Esophagus squamous epithelium (tissue), 4 donors: Measurements from ENCODE around the gene STAG1.

Experiments used
- POLR2A ChIP-seq, 4 donors: fragments of 450-650 bp; IDR thresholded peaks; one replicate each; pipeline ENCODE4 v1.6.1; 2017; ENCODE audit warnings: antibody characterized with exemption in 4 of 4, mild to moderate bottlenecking in 4 of 4, moderate library complexity in 3 of 4
- TF ChIP-seq, protein P1 (sequence below), 6 experiments: fragments of 450-650 bp in 4 of 6; fragments of 200-600 bp in 2 of 6; sonication (generic) in 2 of 6; IDR thresholded peaks; one replicate each; pipeline ENCODE4 v1.5.1; 2016 to 2019; ENCODE audit warnings: antibody characterized with exemption in 6 of 6, mild to moderate bottlenecking in 4 of 6, moderate library complexity in 4 of 6

DNA sequence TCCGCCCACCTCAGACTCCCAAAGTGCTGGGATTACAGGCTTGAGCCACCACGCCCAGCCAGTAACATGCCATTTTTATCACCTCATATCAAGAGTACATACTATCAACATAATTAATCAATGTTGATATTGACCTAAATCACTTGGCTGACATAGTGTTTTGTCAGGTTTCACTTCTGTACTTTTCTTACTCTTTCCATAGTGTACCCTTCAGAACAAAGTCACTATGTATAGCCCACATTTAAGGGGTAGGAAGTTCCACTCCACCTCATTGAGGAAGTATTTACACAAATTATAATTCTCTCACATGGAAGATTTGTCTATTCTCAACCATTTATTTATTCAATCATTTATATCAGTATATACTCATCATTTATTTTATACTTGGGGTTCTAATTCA, 145.2 kb downstream of the STAG1 start:
- TF ChIP-seq, protein P1, sequence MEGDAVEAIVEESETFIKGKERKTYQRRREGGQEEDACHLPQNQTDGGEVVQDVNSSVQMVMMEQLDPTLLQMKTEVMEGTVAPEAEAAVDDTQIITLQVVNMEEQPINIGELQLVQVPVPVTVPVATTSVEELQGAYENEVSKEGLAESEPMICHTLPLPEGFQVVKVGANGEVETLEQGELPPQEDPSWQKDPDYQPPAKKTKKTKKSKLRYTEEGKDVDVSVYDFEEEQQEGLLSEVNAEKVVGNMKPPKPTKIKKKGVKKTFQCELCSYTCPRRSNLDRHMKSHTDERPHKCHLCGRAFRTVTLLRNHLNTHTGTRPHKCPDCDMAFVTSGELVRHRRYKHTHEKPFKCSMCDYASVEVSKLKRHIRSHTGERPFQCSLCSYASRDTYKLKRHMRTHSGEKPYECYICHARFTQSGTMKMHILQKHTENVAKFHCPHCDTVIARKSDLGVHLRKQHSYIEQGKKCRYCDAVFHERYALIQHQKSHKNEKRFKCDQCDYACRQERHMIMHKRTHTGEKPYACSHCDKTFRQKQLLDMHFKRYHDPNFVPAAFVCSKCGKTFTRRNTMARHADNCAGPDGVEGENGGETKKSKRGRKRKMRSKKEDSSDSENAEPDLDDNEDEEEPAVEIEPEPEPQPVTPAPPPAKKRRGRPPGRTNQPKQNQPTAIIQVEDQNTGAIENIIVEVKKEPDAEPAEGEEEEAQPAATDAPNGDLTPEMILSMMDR (IDR thresholded peaks at IDR 0.05): no peak
- no peak for TF ChIP-seq POLR2A (IDR thresholded peaks at IDR 0.05)
